Measurements from ENCODE around the gene P2RY2. TPM values are rescaled to one million over a fixed set of nuclear protein-coding genes. Genes with fewer than 3 reads are reported as not detected.

P2RY2 gene
- total RNA-seq, 4 donors from 2014 or later = 36.2 to 50.3 (median 43.8) TPM

- Histone ChIP-seq H3K4me3 (no peak overlapping the region), H3K4me1 (peaks cover 0 to 29% (median 5%) of the 10 kb centered on the region in 3 donors), H3K36me3 (no peaks in the 10 kb centered on the region), H3K27me3 (no peaks in the 10 kb centered on the region), H3K27ac (no peak overlapping the region), H3K9me3 (no peaks in the 10 kb centered on the region)
- no peak for DNase-seq
- 75 to 80% methylated on average over 4 of the region's 4 CpGs for WGBS, 2 donors
- TF ChIP-seq, protein P1, sequence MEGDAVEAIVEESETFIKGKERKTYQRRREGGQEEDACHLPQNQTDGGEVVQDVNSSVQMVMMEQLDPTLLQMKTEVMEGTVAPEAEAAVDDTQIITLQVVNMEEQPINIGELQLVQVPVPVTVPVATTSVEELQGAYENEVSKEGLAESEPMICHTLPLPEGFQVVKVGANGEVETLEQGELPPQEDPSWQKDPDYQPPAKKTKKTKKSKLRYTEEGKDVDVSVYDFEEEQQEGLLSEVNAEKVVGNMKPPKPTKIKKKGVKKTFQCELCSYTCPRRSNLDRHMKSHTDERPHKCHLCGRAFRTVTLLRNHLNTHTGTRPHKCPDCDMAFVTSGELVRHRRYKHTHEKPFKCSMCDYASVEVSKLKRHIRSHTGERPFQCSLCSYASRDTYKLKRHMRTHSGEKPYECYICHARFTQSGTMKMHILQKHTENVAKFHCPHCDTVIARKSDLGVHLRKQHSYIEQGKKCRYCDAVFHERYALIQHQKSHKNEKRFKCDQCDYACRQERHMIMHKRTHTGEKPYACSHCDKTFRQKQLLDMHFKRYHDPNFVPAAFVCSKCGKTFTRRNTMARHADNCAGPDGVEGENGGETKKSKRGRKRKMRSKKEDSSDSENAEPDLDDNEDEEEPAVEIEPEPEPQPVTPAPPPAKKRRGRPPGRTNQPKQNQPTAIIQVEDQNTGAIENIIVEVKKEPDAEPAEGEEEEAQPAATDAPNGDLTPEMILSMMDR (IDR thresholded peaks at IDR 0.05) = no peak
- intact Hi-C loops (cut with DNase I) = no loop called here
Observed at GRCh38 chr11:73210916-73211667, 7.0 kb upstream of the P2RY2 start.

DNA sequence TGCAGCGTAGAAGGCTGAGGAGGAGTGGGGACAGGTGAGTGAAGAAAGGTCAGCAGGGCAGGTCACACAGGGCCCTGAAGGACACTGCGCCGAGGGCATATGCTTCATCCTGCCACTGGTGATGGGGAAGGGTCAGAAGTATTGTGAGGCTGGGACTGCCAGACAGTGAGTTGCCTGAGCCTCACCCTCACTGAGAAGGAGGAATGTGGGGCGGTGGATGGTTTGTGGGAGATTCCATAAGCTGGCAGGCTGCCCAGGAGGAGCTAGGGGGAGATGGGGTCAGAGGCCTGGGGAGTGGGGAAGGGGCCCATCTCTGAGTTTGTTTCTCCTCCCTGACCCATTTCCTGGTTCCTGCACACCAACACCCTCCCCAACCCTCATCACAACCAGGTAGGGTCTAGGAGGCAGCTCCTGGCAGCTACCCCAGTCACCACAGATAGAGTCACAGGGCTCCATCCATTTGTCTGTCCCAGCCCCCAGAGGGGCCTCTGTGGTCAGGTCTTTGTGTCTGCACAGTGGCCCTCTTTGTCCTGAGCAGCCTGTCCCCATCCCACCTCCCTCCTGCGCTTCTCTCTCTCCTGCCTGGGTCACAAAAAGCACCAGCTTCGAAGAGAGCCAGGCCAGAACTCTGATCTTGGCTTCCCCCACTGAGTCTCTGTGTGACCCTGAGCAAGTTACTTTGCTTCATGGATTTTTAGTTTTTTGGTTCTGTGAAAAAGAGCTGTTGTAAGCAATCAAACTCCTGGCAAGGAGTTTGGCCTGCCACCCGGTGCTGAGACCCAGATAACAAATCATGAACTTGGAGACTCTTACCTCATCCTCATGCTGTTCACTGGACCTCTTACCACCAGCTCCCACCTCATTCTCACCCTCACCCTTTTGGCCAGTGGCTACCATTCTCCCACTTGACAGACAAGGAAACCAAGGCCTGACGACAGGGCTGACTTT is 4.6 kb upstream of the P2RY2 start:
- intact Hi-C loops (cut with DNase I) = no loop called here
- DNase-seq = no peak
- H3K27ac ChIP-seq = peak overlapping the region in 1 of 4 donors; percentile 14
- no peaks in the 10 kb centered on the region for H3K36me3 ChIP-seq
- H3K4me3 ChIP-seq = no peak overlapping the region
- peaks cover 11 to 53% (median 16%) of the 10 kb centered on the region in 3 donors for H3K4me1 ChIP-seq
- peaks cover 0 to 11% (median 0%) of the 10 kb centered on the region in 4 donors for H3K27me3 ChIP-seq
- H3K9me3 ChIP-seq = no peaks in the 10 kb centered on the region
- 82 to 88% methylated on average over 7 of the region's 8 CpGs for WGBS, 2 donors
- TF ChIP-seq, protein P1 (IDR thresholded peaks at IDR 0.05) = no peak
- no peak for TF ChIP-seq POLR2A (IDR thresholded peaks at IDR 0.05)

DNA sequence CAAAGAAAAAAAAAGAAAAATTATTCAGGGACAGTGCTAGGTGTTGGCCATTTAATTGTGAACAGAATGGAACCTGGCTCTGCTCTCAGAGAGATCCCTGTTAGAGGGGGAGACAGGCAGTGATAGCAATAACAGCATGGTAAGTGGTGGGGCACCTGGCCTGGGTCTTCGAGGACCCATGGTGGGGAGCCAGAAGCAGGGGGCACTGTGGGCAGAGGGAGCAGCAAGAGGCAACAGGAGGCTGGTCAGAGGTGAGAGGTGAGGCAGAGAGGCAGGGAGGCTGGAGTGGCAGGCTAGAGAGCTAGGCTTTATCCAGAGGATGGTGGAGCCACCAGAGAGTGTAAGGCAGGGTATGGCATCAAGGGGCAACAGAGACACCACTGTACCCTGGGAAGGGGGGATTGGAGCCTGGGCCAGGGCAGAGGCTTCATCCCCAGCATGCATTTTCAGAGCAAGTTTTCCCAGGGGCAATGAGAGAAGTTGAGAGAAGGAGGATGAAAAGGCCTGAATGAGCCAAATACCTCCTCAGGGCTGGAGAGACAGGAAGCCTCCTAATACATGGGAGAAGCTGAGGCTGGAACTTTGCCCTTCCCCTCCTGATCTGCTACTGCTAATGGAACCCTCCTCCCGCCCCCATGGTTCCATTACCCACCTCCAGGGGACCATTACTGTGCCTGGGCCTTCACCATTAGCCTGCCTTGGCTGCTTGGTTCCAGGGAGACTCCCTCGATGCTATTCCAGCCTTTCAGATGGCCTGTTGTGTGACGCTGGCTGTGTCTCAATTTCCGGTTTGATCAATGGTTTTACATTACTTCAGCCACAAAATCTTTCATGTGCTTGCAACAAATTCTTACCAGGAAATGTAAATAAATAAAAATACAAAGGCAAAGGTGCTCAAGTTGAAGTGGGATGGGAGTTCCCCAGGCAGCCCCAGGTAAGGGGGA is 2.6 kb upstream of the P2RY2 start:
- intact Hi-C loops (cut with DNase I) = no loop called here
- Histone ChIP-seq H3K4me1 (peaks cover 21 to 73% (median 23%) of the 10 kb centered on the region in 3 donors), H3K9me3 (no peaks in the 10 kb centered on the region), H3K27ac (peak overlapping the region in 1 of 4 donors; percentile 30), H3K36me3 (no peaks in the 10 kb centered on the region), H3K4me3 (no peak overlapping the region), H3K27me3 (peaks cover 0 to 20% (median 0%) of the 10 kb centered on the region in 4 donors)
- TF ChIP-seq, protein P1 (IDR thresholded peaks at IDR 0.05) = no peak
- no peak for TF ChIP-seq POLR2A (IDR thresholded peaks at IDR 0.05)
- WGBS, 2 donors = 82 to 91% methylated on average over 4 of the region's 5 CpGs
- no peak for DNase-seq

GRCh38 chr11:73216465-73216864 is 1.6 kb upstream of the P2RY2 start:
- WGBS, 2 donors = 69 to 93% methylated on average over 2 of the region's 2 CpGs
- peak overlapping the region in 2 of 4 donors; percentile 87 to 91 for H3K27ac ChIP-seq

More at GRCh38 chr11:73216465-73216864, 1.6 kb upstream of the P2RY2 start:
- peaks cover 0 to 20% (median 0%) of the 10 kb centered on the region in 4 donors for H3K27me3 ChIP-seq
- peaks cover 25 to 83% (median 31%) of the 10 kb centered on the region in 3 donors for H3K4me1 ChIP-seq
- no peak overlapping the region for H3K4me3 ChIP-seq
- DNase-seq = no peak
- intact Hi-C loops (cut with DNase I) = no loop called here
- H3K9me3 ChIP-seq = no peaks in the 10 kb centered on the region
- no peak for TF ChIP-seq POLR2A (IDR thresholded peaks at IDR 0.05)
- TF ChIP-seq, protein P1 (IDR thresholded peaks at IDR 0.05) = no peak
- no peaks in the 10 kb centered on the region for H3K36me3 ChIP-seq

All from esophagus squamous epithelium (tissue), 5 donors.